Liver (tissue), 9 donors: Measurements from ENCODE around the gene ZNF580. TPM values are rescaled to one million over a fixed set of nuclear protein-coding genes. Genes with fewer than 3 reads are reported as not detected.
A peak's percentile ranks its signal among the peaks of the same experiment; 100 is the strongest.

Experiments
- DNase-seq: peaks from one replicate; pipeline ENCODE4 v3.0.0-alpha.2; 2017; ENCODE audit warnings: low spot score
- H3K27ac ChIP-seq, 2 donors: one replicate each; pipeline ENCODE4 v1.7.0; 2013; ENCODE audit warnings: inconsistent platforms in 2 of 2, low read length in 2 of 2, control low read depth in 1 of 2, low read depth in 1 of 2, mild to moderate bottlenecking in 1 of 2
- H3K27me3 ChIP-seq, 4 donors: one replicate each; pipeline versions ENCODE4 v1.6.1 to v1.7.0; 2013; ENCODE audit warnings: low read length in 3 of 4, inconsistent platforms in 1 of 4, mild to moderate bottlenecking in 1 of 4, moderate library complexity in 1 of 4; ENCODE audit not compliant: control insufficient read depth in 4 of 4, insufficient read depth in 4 of 4
- H3K36me3 ChIP-seq, 4 donors: one replicate each; pipeline versions ENCODE4 v1.6.1 to v1.7.0; 2013; ENCODE audit warnings: low read length in 3 of 4, mild to moderate bottlenecking in 3 of 4, low read depth in 1 of 4, moderate library complexity in 1 of 4; ENCODE audit not compliant: control insufficient read depth in 4 of 4, insufficient read depth in 3 of 4
- H3K4me1 ChIP-seq, 4 donors: one replicate each; pipeline versions ENCODE4 v1.6.1 to v1.7.0; 2013; ENCODE audit warnings: low read length in 3 of 4, mild to moderate bottlenecking in 3 of 4, moderate library complexity in 1 of 4; ENCODE audit not compliant: control insufficient read depth in 4 of 4, insufficient read depth in 4 of 4
- H3K4me3 ChIP-seq, 3 donors: one replicate each; pipeline versions ENCODE4 v1.6.1 to v1.7.0; 2013; ENCODE audit warnings: low read length in 3 of 3, control low read depth in 1 of 3, low read depth in 1 of 3, mild to moderate bottlenecking in 1 of 3
- H3K9ac ChIP-seq, 2 donors: one replicate each; pipeline ENCODE4 v1.7.0; 2013; ENCODE audit warnings: low read length in 2 of 2, mild to moderate bottlenecking in 2 of 2, moderate library complexity in 2 of 2, control low read depth in 1 of 2, low read depth in 1 of 2
- H3K9me3 ChIP-seq, 4 donors: one replicate each; pipeline versions ENCODE4 v1.6.1 to v1.7.0; 2013; ENCODE audit warnings: low read length in 3 of 4; ENCODE audit not compliant: control insufficient read depth in 4 of 4
- FOXA1 ChIP-seq: IDR thresholded peaks from 2 replicates; pipeline ENCODE4 v1.6.1; 2016; ENCODE audit warnings: antibody characterized with exemption
- GABPA ChIP-seq, 2 donors: IDR thresholded peaks in 1 of 2; conservative IDR thresholded peaks in 1 of 2; 2 replicates each; pipeline ENCODE4 v1.6.1; 2016; ENCODE audit warnings: antibody characterized with exemption in 2 of 2, mild to moderate bottlenecking in 1 of 2, moderate library complexity in 1 of 2
- HNF4A ChIP-seq, 2 donors: conservative IDR thresholded peaks; 2 replicates each; pipeline ENCODE4 v1.6.1; 2016; ENCODE audit warnings: antibody characterized with exemption in 2 of 2, mild to moderate bottlenecking in 2 of 2
- NR2F2 ChIP-seq: IDR thresholded peaks from 2 replicates; pipeline ENCODE4 v1.6.1; 2016; ENCODE audit warnings: antibody characterized with exemption
- RAD21 ChIP-seq, 2 donors: IDR thresholded peaks; 2 replicates each; pipeline ENCODE4 v1.6.1; 2016; ENCODE audit warnings: antibody characterized with exemption in 2 of 2, mild to moderate bottlenecking in 2 of 2
- RXRA ChIP-seq, 2 donors: IDR thresholded peaks; 2 replicates each; pipeline ENCODE4 v1.6.1; 2017 to 2018; ENCODE audit warnings: antibody characterized with exemption in 2 of 2, mild to moderate bottlenecking in 1 of 2
- SP1 ChIP-seq: IDR thresholded peaks from 2 replicates; pipeline ENCODE4 v1.6.1; 2018; ENCODE audit warnings: antibody characterized with exemption, mild to moderate bottlenecking
- TAF1 ChIP-seq: conservative IDR thresholded peaks from 2 replicates; pipeline ENCODE4 v1.6.1; 2016; ENCODE audit warnings: antibody characterized with exemption, mild to moderate bottlenecking
- YY1 ChIP-seq: IDR thresholded peaks from 2 replicates; pipeline ENCODE4 v1.6.1; 2016; ENCODE audit warnings: antibody characterized with exemption, mild to moderate bottlenecking
- WGBS: extraction: QIAGEN DNeasy Blood & Tissue Kit; methylation state at CpG from one replicate; pipeline ENCODE4 v1.1.7; 2013; 5-methylcytosine and 5-hydroxymethylcytosine counted together
- polyA plus RNA-seq, 2 donors: library from polyadenylated mRNA; stranded (reverse) in 1 of 2; unstranded in 1 of 2; fragments of 200-250 nt in 1 of 2; fragments of >200 nt in 1 of 2; fragmentation: Nextera tagmentation in 1 of 2; extraction: Ambion mirVana in 1 of 2; gene quantifications; one replicate each; pipeline versions ENCODE4 v1.2.1 to v1.2.3, GENCODE V29; 2013 to 2015
- total RNA-seq, 2 donors: library from RNA; depleted of rRNA; stranded (reverse); fragments of >200 nt; gene quantifications; one replicate each; pipeline ENCODE4 v1.2.3, GENCODE V29; 2014
- TF ChIP-seq, protein P1 (sequence below): IDR thresholded peaks from 2 replicates; pipeline ENCODE4 v1.6.1; 2016; ENCODE audit warnings: antibody characterized with exemption
- TF ChIP-seq, protein P2 (sequence below): IDR thresholded peaks from 2 replicates; pipeline ENCODE4 v1.6.1; 2016; ENCODE audit warnings: antibody characterized with exemption
- TF ChIP-seq, protein P3 (sequence below): fragments of 150-350 bp; IDR thresholded peaks from 2 replicates; pipeline ENCODE4 v1.5.1; 2017; ENCODE audit warnings: improper control_type of control experiment, low read depth, low read length; ENCODE audit not compliant: missing input control
- TF ChIP-seq, protein P4 (sequence below): IDR thresholded peaks from 2 replicates; pipeline ENCODE4 v1.6.1; 2016; ENCODE audit warnings: antibody characterized with exemption
- donor health status: healthy.
- donor health status: healthy.
- donor health status: healthy.
- donor health status: healthy.
- donor health status: healthy.

The ZNF580 gene
- total and polyA plus RNA-seq, 4 donors: 2.6 to 5.2 (median 5.1) TPM

DNA sequence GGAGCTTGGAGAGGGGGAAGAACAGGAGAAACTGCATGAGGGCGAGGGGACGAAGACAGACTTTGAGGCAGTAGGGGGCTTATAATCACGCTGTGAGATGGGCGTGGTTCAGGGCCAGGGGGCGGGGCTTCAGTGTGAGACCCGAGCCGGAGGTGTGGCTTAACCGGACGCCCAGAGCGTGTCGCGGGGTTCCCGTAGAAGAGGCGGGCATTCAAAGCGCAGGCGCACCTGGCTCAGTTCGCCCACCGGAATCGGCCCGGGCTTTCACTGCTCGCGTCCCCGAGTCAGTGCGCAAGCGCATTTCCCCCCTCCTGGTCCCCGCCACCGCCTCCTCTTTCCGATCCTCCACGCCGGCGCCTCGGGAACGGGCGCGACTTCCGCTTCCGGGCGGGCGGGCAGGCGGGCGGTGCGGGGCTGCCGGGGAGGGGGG, 35.6 kb upstream of the ZNF580 start (continued):
- TF ChIP-seq, protein P1, sequence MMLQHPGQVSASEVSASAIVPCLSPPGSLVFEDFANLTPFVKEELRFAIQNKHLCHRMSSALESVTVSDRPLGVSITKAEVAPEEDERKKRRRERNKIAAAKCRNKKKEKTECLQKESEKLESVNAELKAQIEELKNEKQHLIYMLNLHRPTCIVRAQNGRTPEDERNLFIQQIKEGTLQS: no peak

DNA sequence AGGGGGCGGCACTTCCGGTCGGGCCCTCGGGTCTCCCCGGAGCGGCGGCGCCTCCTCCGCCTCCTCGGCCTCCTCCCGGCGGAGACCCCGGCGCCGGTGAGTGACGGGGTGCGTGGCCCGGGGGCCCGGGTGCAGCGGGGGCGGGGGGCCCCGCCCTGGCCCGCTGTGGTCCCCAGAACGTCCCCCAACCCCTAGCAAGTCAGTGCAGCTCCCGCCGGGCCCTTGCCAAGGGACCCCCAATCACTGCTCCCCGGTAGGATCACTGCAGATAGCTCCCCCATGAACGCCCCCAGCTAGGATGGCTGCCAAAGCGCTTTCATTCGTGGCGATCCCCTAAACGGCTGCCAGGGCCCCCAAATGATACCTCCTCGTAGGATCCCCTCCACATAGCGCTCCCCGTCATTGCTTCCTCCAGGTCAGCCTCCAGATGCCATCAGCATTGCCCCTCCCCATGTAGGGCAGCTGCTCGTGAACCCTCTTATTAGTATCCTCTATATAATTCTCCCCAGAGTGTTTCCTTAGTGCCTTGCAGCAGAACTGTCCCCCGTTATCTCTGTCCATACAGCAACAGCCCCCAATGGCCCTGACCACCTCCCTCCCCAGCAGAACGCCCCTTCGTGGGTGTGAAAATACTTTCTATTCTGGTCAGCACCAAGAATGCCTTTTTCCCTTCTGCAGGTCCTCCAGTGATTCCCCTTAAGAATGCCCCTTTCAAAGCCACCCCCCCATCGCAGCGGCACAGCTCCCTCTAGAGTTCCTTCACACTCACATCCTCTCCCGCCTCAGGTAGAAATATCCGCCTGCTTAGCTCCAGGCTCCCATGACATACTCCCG, 34.9 kb upstream of the ZNF580 start, which contains the start of gene ZNF865:
Gene ZNF865, plus strand, starts transcription at position 11 of the 834 bp plus-strand sequence. CDS start 7,972 bp downstream, outside the sequence.
- under 1% methylated on average over 44 of the region's 44 CpGs for WGBS
- no peaks in the 10 kb centered on the region for H3K27me3 ChIP-seq
- H3K4me3 ChIP-seq: peak within 1 kb of the TSS; percentile 76 to 91 (median 91)
- H3K9me3 ChIP-seq: no peaks in the 10 kb centered on the region
- peak within 1 kb of the TSS; percentile 77 to 78 for H3K9ac ChIP-seq
- peak; percentile 62 for DNase-seq
- peaks cover 0 to 8% (median 2%) of the 10 kb centered on the region in 4 donors for H3K36me3 ChIP-seq
- TF ChIP-seq GABPA (IDR thresholded peaks at IDR 0.05 in 1 of 2, conservative IDR thresholded peaks at IDR 0.05 in 1 of 2) (peak in 1 of 2 donors; percentile 45), TAF1 (no peak), SP1 (peak; percentile 18), RAD21 (IDR thresholded peaks at IDR 0.05) (peak; percentile 83 to 86)
- TF ChIP-seq, protein P2, sequence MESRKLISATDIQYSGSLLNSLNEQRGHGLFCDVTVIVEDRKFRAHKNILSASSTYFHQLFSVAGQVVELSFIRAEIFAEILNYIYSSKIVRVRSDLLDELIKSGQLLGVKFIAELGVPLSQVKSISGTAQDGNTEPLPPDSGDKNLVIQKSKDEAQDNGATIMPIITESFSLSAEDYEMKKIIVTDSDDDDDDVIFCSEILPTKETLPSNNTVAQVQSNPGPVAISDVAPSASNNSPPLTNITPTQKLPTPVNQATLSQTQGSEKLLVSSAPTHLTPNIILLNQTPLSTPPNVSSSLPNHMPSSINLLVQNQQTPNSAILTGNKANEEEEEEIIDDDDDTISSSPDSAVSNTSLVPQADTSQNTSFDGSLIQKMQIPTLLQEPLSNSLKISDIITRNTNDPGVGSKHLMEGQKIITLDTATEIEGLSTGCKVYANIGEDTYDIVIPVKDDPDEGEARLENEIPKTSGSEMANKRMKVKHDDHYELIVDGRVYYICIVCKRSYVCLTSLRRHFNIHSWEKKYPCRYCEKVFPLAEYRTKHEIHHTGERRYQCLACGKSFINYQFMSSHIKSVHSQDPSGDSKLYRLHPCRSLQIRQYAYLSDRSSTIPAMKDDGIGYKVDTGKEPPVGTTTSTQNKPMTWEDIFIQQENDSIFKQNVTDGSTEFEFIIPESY: no peak
- TF ChIP-seq, protein P3, sequence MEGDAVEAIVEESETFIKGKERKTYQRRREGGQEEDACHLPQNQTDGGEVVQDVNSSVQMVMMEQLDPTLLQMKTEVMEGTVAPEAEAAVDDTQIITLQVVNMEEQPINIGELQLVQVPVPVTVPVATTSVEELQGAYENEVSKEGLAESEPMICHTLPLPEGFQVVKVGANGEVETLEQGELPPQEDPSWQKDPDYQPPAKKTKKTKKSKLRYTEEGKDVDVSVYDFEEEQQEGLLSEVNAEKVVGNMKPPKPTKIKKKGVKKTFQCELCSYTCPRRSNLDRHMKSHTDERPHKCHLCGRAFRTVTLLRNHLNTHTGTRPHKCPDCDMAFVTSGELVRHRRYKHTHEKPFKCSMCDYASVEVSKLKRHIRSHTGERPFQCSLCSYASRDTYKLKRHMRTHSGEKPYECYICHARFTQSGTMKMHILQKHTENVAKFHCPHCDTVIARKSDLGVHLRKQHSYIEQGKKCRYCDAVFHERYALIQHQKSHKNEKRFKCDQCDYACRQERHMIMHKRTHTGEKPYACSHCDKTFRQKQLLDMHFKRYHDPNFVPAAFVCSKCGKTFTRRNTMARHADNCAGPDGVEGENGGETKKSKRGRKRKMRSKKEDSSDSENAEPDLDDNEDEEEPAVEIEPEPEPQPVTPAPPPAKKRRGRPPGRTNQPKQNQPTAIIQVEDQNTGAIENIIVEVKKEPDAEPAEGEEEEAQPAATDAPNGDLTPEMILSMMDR: peak; percentile 60
- peaks cover 0 to 24% (median 20%) of the 10 kb centered on the region in 4 donors for H3K4me1 ChIP-seq
- H3K27ac ChIP-seq: peak within 1 kb of the TSS; percentile 92

DNA sequence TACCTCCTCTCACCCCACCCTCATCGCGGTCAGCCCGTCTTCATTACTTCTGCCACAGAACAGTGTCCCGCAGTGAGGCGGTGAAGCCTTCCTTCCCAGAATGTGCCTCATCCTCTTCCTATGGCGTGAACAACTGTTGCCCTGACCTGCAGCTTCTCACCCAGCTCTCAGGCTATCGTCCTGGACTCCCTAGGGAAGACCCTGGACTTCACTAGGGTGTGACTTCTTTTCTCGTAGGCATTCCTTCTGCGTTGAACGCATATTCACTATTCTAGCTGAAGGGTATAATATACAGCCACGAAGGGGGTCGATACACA, 34.4 kb upstream of the ZNF580 start:
- no peaks in the 10 kb centered on the region for H3K9me3 ChIP-seq
- WGBS: 25% methylated on average over 12 of the region's 12 CpGs
- H3K27me3 ChIP-seq: no peaks in the 10 kb centered on the region
- TF ChIP-seq RXRA (IDR thresholded peaks at IDR 0.05) (no peak), NR2F2 (no peak), TAF1 (no peak), GABPA (IDR thresholded peaks at IDR 0.05 in 1 of 2, conservative IDR thresholded peaks at IDR 0.05 in 1 of 2) (no peak), FOXA1 (no peak), SP1 (no peak), HNF4A (conservative IDR thresholded peaks at IDR 0.05) (no peak), YY1 (no peak)
- TF ChIP-seq, protein P2: no peak
- TF ChIP-seq, protein P1: no peak
- TF ChIP-seq, protein P4, sequence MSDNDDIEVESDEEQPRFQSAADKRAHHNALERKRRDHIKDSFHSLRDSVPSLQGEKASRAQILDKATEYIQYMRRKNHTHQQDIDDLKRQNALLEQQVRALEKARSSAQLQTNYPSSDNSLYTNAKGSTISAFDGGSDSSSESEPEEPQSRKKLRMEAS: no peak
- H3K4me1 ChIP-seq: peaks cover 0 to 18% (median 16%) of the 10 kb centered on the region in 4 donors
- peak overlapping the region; percentile 92 for H3K27ac ChIP-seq
- H3K9ac ChIP-seq: no peak overlapping the region
- no peak for DNase-seq
- H3K4me3 ChIP-seq: peak overlapping the region; percentile 76 to 91 (median 91)
- peaks cover 0 to 8% (median 2%) of the 10 kb centered on the region in 4 donors for H3K36me3 ChIP-seq
